HUES48 (cell line): Measurements from ENCODE around the gene CNPY1.

Source experiments
- H3K27ac ChIP-seq: one replicate; pipeline ENCODE4 v1.7.0; 2013; ENCODE audit warnings: low read depth, low read length, inconsistent platforms
- H3K27me3 ChIP-seq: 2 replicates; pipeline ENCODE4 v1.6.1; 2013; ENCODE audit warnings: mild to moderate bottlenecking, low read length; ENCODE audit not compliant: control insufficient read depth, insufficient read depth
- H3K36me3 ChIP-seq: 2 replicates; pipeline ENCODE4 v1.6.1; 2013; ENCODE audit warnings: low read length; ENCODE audit not compliant: control insufficient read depth, insufficient read depth
- H3K4me1 ChIP-seq: 2 replicates; pipeline ENCODE4 v1.6.1; 2013; ENCODE audit warnings: mild to moderate bottlenecking, low read length; ENCODE audit not compliant: control insufficient read depth, insufficient read depth
- H3K4me3 ChIP-seq: 2 replicates; pipeline ENCODE4 v1.5.1; 2013; ENCODE audit warnings: mild to moderate bottlenecking, low read depth, low read length
- H3K9ac ChIP-seq: 2 replicates; pipeline ENCODE4 v1.6.1; 2013; ENCODE audit warnings: mild to moderate bottlenecking, low read depth, low read length, moderate library complexity
- H3K9me3 ChIP-seq: 2 replicates; pipeline ENCODE4 v1.6.1; 2013; ENCODE audit warnings: low read length; ENCODE audit not compliant: control insufficient read depth, insufficient read depth

The CNPY1 gene

DNA sequence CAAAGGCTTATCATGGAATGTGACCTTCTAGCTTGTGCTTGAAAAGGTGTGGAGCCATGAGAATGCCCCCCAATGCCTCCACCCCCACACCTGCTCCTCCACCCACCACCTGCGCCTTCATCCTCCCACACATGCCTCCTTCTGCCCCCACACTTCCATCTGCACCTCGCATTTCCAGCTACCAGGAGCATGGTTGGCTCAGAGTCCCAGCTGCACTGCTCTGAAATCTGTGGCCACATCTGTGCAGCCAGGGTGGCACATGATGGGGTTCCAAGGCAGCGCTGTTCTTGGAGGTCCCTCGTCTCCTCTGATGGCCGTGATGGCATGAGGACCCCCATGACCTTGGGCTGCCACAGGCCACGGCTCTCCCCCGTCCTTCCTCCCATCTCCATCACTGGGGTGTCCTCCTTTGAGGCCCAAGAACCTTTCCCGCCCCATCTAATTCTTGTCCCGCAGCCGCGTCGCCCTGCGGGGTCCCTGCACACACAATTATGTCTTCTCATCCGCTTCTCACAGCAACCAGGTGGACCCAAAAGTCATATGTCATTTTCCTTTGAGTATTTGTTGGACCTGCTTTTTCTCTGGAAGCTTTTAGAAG is 40.6 kb upstream of the CNPY1 start:
- no peaks in the 10 kb centered on the region for H3K9me3 ChIP-seq

GRCh38 chr7:155585951-155586350 is 39.6 kb upstream of the CNPY1 start:
- H3K9me3 ChIP-seq: no peaks in the 10 kb centered on the region
- H3K27ac ChIP-seq: no peak overlapping the region
- no peak overlapping the region for H3K9ac ChIP-seq
- no peak overlapping the region for H3K4me3 ChIP-seq
- no peaks in the 10 kb centered on the region for H3K4me1 ChIP-seq
- H3K27me3 ChIP-seq: no peaks in the 10 kb centered on the region
- no peaks in the 10 kb centered on the region for H3K36me3 ChIP-seq

More for the DNA sequence above, 40.6 kb upstream of the CNPY1 start:
- Histone ChIP-seq H3K9ac (no peak overlapping the region), H3K36me3 (no peaks in the 10 kb centered on the region), H3K4me1 (no peaks in the 10 kb centered on the region), H3K4me3 (no peak overlapping the region), H3K27ac (no peak overlapping the region), H3K27me3 (no peaks in the 10 kb centered on the region)

GRCh38 chr7:155585532-155585895 is 39.2 kb upstream of the CNPY1 start:
- Histone ChIP-seq H3K9ac (no peak overlapping the region), H3K27me3 (no peaks in the 10 kb centered on the region), H3K27ac (no peak overlapping the region), H3K36me3 (no peaks in the 10 kb centered on the region), H3K4me3 (no peak overlapping the region), H3K9me3 (no peaks in the 10 kb centered on the region), H3K4me1 (no peaks in the 10 kb centered on the region)

DNA sequence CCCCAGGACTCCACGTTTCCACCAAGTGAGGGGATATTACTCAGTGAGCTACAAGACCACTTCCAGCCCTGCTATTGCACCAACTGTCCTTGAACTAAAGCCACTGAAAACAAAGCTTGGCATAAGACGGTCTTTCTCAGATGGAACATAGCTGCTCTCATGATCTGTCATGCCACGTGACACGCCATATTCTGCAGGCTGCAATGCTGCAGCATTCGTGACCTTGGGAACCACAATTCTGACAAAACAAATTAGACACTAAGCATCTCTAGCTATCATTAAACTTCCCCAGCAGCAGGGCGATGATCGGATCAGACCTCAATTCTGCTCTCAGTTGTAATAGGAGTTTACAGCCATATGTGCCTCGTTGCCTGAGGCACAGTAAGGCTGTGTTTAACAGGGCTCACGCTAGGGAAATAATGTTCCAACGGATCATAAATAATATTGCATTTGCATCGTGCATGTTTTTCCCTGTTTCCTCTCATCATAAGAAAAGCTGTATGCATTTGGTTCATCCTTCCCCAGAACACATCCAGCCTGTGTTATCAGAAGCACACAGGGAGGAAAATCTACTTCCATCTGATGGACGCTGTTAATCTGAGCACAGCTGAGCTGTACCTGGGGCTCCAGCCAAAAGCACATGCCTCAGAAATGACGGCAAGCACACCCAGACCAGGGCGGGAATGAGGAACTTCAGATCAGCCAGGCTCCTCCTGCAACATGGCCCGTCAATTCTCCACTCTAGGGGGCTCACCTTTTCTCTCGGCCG is 38.6 kb upstream of the CNPY1 start:
- Histone ChIP-seq H3K27ac (no peak overlapping the region), H3K9me3 (no peaks in the 10 kb centered on the region), H3K4me1 (no peaks in the 10 kb centered on the region), H3K36me3 (no peaks in the 10 kb centered on the region), H3K9ac (no peak overlapping the region), H3K4me3 (no peak overlapping the region), H3K27me3 (no peaks in the 10 kb centered on the region)

DNA sequence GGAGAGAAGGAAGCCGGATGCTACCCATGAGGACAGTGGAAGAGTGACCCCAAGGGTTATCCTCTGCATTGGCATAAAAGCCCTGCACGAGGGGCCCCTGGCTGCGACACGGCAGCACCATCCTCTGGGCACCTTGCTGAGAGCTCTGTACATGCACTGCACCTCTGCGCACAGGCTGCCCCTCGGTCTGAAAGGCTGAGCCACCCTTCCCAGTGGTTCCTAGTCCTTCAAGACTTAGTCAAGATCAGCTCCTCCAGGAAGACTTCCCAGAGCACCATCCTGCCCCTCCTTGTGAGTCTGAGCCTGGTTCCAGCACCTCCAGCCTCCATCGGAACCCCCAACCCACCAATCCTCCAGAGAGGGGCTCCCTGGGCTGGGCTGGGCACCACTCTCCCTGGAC is 37.9 kb upstream of the CNPY1 start:
- Histone ChIP-seq H3K4me1 (no peaks in the 10 kb centered on the region), H3K27me3 (no peaks in the 10 kb centered on the region), H3K9me3 (no peaks in the 10 kb centered on the region), H3K9ac (no peak overlapping the region), H3K4me3 (no peak overlapping the region), H3K27ac (no peak overlapping the region), H3K36me3 (no peaks in the 10 kb centered on the region)

DNA sequence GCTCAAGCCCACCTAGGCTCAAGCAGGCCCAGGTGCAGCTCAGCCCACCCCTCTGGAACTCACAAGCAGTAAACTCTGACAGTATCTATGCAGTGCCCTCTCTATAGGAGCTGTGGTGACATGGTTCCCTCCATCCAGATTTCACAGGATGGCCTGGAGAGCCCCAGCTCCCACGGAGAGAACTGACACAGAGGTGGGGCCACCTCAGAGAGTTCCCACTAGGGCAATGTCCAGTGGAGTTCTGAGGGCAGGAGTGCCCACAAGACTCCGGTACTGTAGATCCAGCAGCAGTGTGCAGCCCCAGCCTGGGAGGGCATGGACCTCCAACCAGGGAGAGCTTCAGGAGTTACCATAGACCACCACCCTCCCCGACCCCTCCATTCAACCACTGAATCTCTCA is 37.3 kb upstream of the CNPY1 start:
- H3K4me3 ChIP-seq: no peak overlapping the region
- no peaks in the 10 kb centered on the region for H3K36me3 ChIP-seq
- no peaks in the 10 kb centered on the region for H3K9me3 ChIP-seq
- H3K27ac ChIP-seq: no peak overlapping the region
- no peaks in the 10 kb centered on the region for H3K27me3 ChIP-seq
- no peak overlapping the region for H3K9ac ChIP-seq
- H3K4me1 ChIP-seq: no peaks in the 10 kb centered on the region

DNA sequence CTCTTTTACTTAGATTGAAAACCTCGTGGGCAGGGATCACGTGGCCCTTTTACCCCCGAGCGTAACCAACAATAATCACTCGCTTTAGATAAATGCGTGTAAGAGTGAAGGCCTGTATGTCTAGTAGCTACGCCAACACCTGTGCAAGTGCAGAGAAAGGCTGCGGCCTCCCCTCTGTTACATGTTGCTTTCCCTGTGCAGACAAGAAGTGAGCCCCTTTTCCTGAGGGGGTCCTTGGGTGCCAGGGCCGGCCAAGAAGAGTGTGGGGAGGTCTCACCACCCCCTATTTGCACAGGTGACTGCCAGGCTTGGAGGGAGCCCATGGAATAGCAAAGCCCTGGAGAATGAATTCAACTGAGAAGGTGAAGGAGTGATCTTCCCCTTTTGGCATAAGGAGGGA is 35.6 kb upstream of the CNPY1 start:
- H3K4me1 ChIP-seq: no peaks in the 10 kb centered on the region
- H3K9me3 ChIP-seq: no peaks in the 10 kb centered on the region
- H3K9ac ChIP-seq: no peak overlapping the region
- H3K27me3 ChIP-seq: no peaks in the 10 kb centered on the region
- no peak overlapping the region for H3K4me3 ChIP-seq
- H3K27ac ChIP-seq: no peak overlapping the region
- no peaks in the 10 kb centered on the region for H3K36me3 ChIP-seq

- Histone ChIP-seq H3K27me3 (no peaks in the 10 kb centered on the region), H3K27ac (no peak overlapping the region), H3K4me1 (no peaks in the 10 kb centered on the region)
These were observed 34.9 kb upstream of the CNPY1 start for GRCh38 chr7:155581107-155581830.

DNA sequence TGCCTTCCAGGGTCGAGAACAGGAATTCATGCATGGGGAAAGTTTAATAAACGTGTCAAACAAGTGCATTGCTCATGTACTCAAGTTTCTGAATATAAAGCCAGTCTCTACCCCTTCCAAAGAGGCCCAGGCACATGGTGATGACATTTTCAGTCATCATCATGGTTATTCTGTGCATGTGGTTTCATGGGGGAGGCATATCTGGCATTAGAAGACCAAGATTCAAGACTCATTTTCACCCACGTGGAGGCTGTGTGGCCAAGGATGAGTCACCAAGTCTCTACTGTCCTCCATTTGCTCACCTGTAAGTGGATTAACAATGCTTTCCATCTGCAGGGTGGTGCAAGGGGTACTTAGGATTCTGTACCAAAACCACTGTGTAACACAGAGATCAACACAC is 34.0 kb upstream of the CNPY1 start:
- Histone ChIP-seq H3K27ac (no peak overlapping the region), H3K36me3 (no peaks in the 10 kb centered on the region), H3K9me3 (no peaks in the 10 kb centered on the region), H3K4me3 (no peak overlapping the region), H3K4me1 (no peaks in the 10 kb centered on the region), H3K9ac (no peak overlapping the region), H3K27me3 (no peaks in the 10 kb centered on the region)

More at GRCh38 chr7:155581107-155581830, 34.9 kb upstream of the CNPY1 start:
- H3K36me3 ChIP-seq: no peaks in the 10 kb centered on the region
- H3K9me3 ChIP-seq: no peaks in the 10 kb centered on the region
- no peak overlapping the region for H3K4me3 ChIP-seq
- no peak overlapping the region for H3K9ac ChIP-seq

GRCh38 chr7:155579565-155579964 is 33.2 kb upstream of the CNPY1 start:
- Histone ChIP-seq H3K4me3 (no peak overlapping the region), H3K36me3 (no peaks in the 10 kb centered on the region), H3K27ac (no peak overlapping the region), H3K4me1 (no peaks in the 10 kb centered on the region), H3K27me3 (no peaks in the 10 kb centered on the region), H3K9ac (no peak overlapping the region), H3K9me3 (no peaks in the 10 kb centered on the region)

DNA sequence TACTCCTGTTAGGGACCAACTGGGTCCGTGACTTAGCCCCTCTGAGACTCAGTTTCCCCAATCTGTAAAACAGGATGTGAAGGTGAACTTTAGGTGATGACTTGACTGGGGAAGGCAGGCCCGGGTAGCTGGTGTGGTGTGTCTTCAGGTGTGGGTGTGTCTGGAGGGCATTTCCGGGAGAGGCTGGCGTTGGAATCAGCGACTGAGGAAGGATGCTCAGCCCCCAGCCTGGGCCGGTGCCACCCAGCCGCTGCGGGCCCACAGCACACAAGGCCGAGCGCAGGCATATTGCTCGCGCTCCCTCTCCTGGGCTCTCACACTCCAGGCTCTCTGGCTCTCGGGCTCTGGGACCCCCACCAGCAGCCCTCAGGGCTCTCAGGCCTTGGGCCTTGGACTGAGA is 31.7 kb upstream of the CNPY1 start:
- Histone ChIP-seq H3K9ac (no peak overlapping the region), H3K4me1 (no peaks in the 10 kb centered on the region), H3K36me3 (no peaks in the 10 kb centered on the region), H3K27me3 (no peaks in the 10 kb centered on the region), H3K9me3 (no peaks in the 10 kb centered on the region), H3K4me3 (no peak overlapping the region), H3K27ac (no peak overlapping the region)
